Measurements from ENCODE around the gene NHLRC4. TPM values are rescaled to one million over a fixed set of nuclear protein-coding genes. Genes with fewer than 3 reads are reported as not detected.

The NHLRC4 gene
- total and polyA plus RNA-seq, 2 of the 13 experiments (the other 11 are each of a cell fraction or from before 2014, with no cell fraction given): 0.40 to 0.59 TPM

- peak; percentile 66 for TF ChIP-seq ZNF574 (CRISPR knock-in tag; IDR thresholded peaks at IDR 0.05)
- no peak for TF ChIP-seq U2AF2 (IDR thresholded peaks at IDR 0.05; ENCODE audit: low read depth, low read length)
- TF ChIP-seq HIC2 (CRISPR knock-in tag; IDR thresholded peaks at IDR 0.05; ENCODE audit: low read depth): peak; percentile 90; the same call in 1 of the 2 replicates
- peak; percentile 92; the same call in 1 of the 2 replicates for TF ChIP-seq HNF1B (CRISPR knock-in tag; IDR thresholded peaks at IDR 0.05)
- TF ChIP-seq MEIS1 (CRISPR knock-in tag; IDR thresholded peaks at IDR 0.05; ENCODE audit: borderline replicate concordance): peak; percentile 75; the same call in 1 of the 2 replicates
- TF ChIP-seq CBX1 (IDR thresholded peaks at IDR 0.05; ENCODE audit: low read depth): no peak
- TF ChIP-seq ZC3H13 (CRISPR knock-in tag; IDR thresholded peaks at IDR 0.05): no peak
- no peak for TF ChIP-seq NCOA5 (CRISPR knock-in tag; IDR thresholded peaks at IDR 0.05)
- TF ChIP-seq ZSCAN20 (CRISPR knock-in tag; IDR thresholded peaks at IDR 0.05; ENCODE audit: borderline replicate concordance): no peak
- TF ChIP-seq ZNF18 (CRISPR knock-in tag; IDR thresholded peaks at IDR 0.05; ENCODE audit: insufficient replicate concordance): peak; percentile 40
- peak; percentile 67; the same call in 1 of the 2 replicates for TF ChIP-seq ZNF644 (CRISPR knock-in tag; IDR thresholded peaks at IDR 0.05; ENCODE audit: low read depth)
- no peak for TF ChIP-seq DR1 (CRISPR knock-in tag; IDR thresholded peaks at IDR 0.05)
- TF ChIP-seq LBX2 (CRISPR knock-in tag; IDR thresholded peaks at IDR 0.05; ENCODE audit: borderline replicate concordance): no peak
- peak; percentile 100 for TF ChIP-seq ESRRA (CRISPR knock-in tag; IDR thresholded peaks at IDR 0.05; ENCODE audit: low read depth)
- peak; percentile 85 for TF ChIP-seq ZGPAT (CRISPR knock-in tag; IDR thresholded peaks at IDR 0.05)
- TF ChIP-seq ATF2 (CRISPR knock-in tag; IDR thresholded peaks at IDR 0.05): peak; percentile 49; the same call in 1 of the 2 replicates
Observed at GRCh38 chr16:558298-559020, 8.3 kb upstream of the NHLRC4 start (continued).
